T-helper 1 cell treated with Interleukin-12 subunit alpha and Interleukin-12 subunit beta and Interleukin-4 antibody, amounts not matched to agents 30 ng/mL and 1 ng/mL, for 36 hours (primary cell): ENCODE data around the gene CLIC3. TPM values are rescaled to one million over a fixed set of nuclear protein-coding genes. Genes with fewer than 3 reads are reported as not detected.

Source experiments
- total RNA-seq: library from RNA; stranded (reverse); gene quantifications from 2 replicates; pipeline ENCODE4 v1.2.3, GENCODE V29; 2022

Gene CLIC3
- total RNA-seq, 1 donor from 2014 or later, result 1.4 TPM

Other genes starting within 250 kb of the CLIC3 start
- gene LCN6, start 248.0 kb downstream of the CLIC3 start, total RNA-seq, result not detected in 2 replicates
- gene LCN8, start 238.3 kb downstream of the CLIC3 start, total RNA-seq, result not detected in 2 replicates
- gene LCN15, start 232.1 kb downstream of the CLIC3 start, total RNA-seq, result not detected in 2 replicates
- 39.2 and 41.2 TPM in 2 replicates for gene TMEM141, start 205.2 kb downstream of the CLIC3 start, total RNA-seq
- 0.42 and 0.56 TPM in 2 replicates for gene CCDC183, start 200.2 kb downstream of the CLIC3 start, total RNA-seq
- gene RABL6, start 188.6 kb downstream of the CLIC3 start, total RNA-seq, result 106 and 107 TPM in 2 replicates
- 8.1 and 8.8 TPM in 2 replicates for gene AJM1, start 154.1 kb downstream of the CLIC3 start, total RNA-seq
- 161 and 165 TPM in 2 replicates for gene PHPT1, start 147.2 kb downstream of the CLIC3 start, total RNA-seq
- gene MAMDC4, start 144.2 kb downstream of the CLIC3 start, total RNA-seq, result 21.5 and 26.0 TPM in 2 replicates
- gene EDF1, start 130.3 kb downstream of the CLIC3 start, total RNA-seq, result 428 and 445 TPM in 2 replicates
- 80.6 and 85.0 TPM in 2 replicates for gene TRAF2, start 110.1 kb downstream of the CLIC3 start, total RNA-seq
- gene FBXW5, start 51.8 kb downstream of the CLIC3 start, total RNA-seq, result 117 and 119 TPM in 2 replicates
- gene C8G, start 51.3 kb downstream of the CLIC3 start, total RNA-seq, result 3.1 and 4.2 TPM in 2 replicates
- 3.2 and 3.8 TPM in 2 replicates for gene LCN12, start 44.3 kb downstream of the CLIC3 start, total RNA-seq
- gene PTGDS, start 19.1 kb downstream of the CLIC3 start, total RNA-seq, result 5.2 and 5.3 TPM in 2 replicates
- not detected in 2 replicates for gene LCNL1, start 13.6 kb downstream of the CLIC3 start, total RNA-seq
- gene PAXX, start 4.1 kb downstream of the CLIC3 start, total RNA-seq, result 79.8 and 84.2 TPM in 2 replicates
- gene ABCA2, start 31.7 kb upstream of the CLIC3 start, total RNA-seq, result 30.0 and 33.9 TPM in 2 replicates
- 1.7 and 1.9 TPM in 2 replicates for gene FUT7, start 35.5 kb upstream of the CLIC3 start, total RNA-seq
- 56.7 and 57.3 TPM in 2 replicates for gene NPDC1, start 49.6 kb upstream of the CLIC3 start, total RNA-seq
- gene ENTPD2, start 57.5 kb upstream of the CLIC3 start, total RNA-seq, result not detected in 2 replicates
- gene SAPCD2, start 74.0 kb upstream of the CLIC3 start, total RNA-seq, result 19.7 and 21.1 TPM in 2 replicates
- 15.1 and 15.7 TPM in 2 replicates for gene UAP1L1, start 80.9 kb upstream of the CLIC3 start, total RNA-seq
- 50.4 and 54.3 TPM in 2 replicates for gene MAN1B1, start 90.4 kb upstream of the CLIC3 start, total RNA-seq
- 251 and 260 TPM in 2 replicates for gene DPP7, start 118.2 kb upstream of the CLIC3 start, total RNA-seq
- 0.15 and 0.37 TPM in 2 replicates for gene GRIN1, start 142.6 kb upstream of the CLIC3 start, total RNA-seq
- gene LRRC26, start 173.5 kb upstream of the CLIC3 start, total RNA-seq, result not detected in 2 replicates
- gene TMEM210, start 175.5 kb upstream of the CLIC3 start, total RNA-seq, result not detected in 2 replicates
- gene ANAPC2, start 192.0 kb upstream of the CLIC3 start, total RNA-seq, result 77.0 and 77.9 TPM in 2 replicates
- 88.4 and 88.8 TPM in 2 replicates for gene SSNA1, start 192.1 kb upstream of the CLIC3 start, total RNA-seq
- gene TPRN, start 204.2 kb upstream of the CLIC3 start, total RNA-seq, result 9.5 and 9.9 TPM in 2 replicates
- 29.4 and 30.7 TPM in 2 replicates for gene TMEM203, start 209.1 kb upstream of the CLIC3 start, total RNA-seq
- gene NDOR1, start 209.1 kb upstream of the CLIC3 start, total RNA-seq, result 40.9 and 45.3 TPM in 2 replicates
- 4.3 and 5.0 TPM in 2 replicates for gene RNF208, start 225.7 kb upstream of the CLIC3 start, total RNA-seq
- gene CYSRT1, start 228.6 kb upstream of the CLIC3 start, total RNA-seq, result 0.27 TPM in 2 replicates
- gene RNF224, start 230.9 kb upstream of the CLIC3 start, total RNA-seq, result not detected in 2 replicates
- gene SLC34A3, start 234.3 kb upstream of the CLIC3 start, total RNA-seq, result not detected in 2 replicates
- gene TUBB4B, start 244.7 kb upstream of the CLIC3 start, total RNA-seq, result 275 and 280 TPM in 2 replicates